H1 (cell line): ENCODE measurements around the gene SCNN1A. TPM values are rescaled to one million over a fixed set of nuclear protein-coding genes. Genes with fewer than 3 reads are reported as not detected.

Experiments
- CTCF ChIA-PET: fragments of 300-600 bp; sonication (Branson Sonifier 250); formaldehyde crosslinking; loops from one replicate; lab custom pipeline; 2021; ENCODE audit not compliant: partially characterized antibody; lab: Charles Lee
- POLR2A ChIA-PET: fragments of 300-600 bp; sonication (Branson Sonifier 250); formaldehyde crosslinking; loops from one replicate; lab custom pipeline; 2021; ENCODE audit warnings: inconsistent platforms; ENCODE audit not compliant: partially characterized antibody; lab: Charles Lee
- DNase-seq, 2 experiments: peaks; one replicate each; pipeline versions ENCODE4 v3.0.0 to v3.0.0-alpha.2; 2010 to 2022; ENCODE audit warnings: low spot score in 2 of 2, low read depth in 1 of 2, mixed read lengths in 1 of 2
- FAIRE-seq: peaks from 2 replicates; lab custom pipeline; 2011; peaks lifted over from hg19 to GRCh38; lab: Jason Lieb, UNC
- H2AFZ ChIP-seq: 2 replicates; pipeline ENCODE4 v1.8.1; 2012; ENCODE audit warnings: low read length, inconsistent platforms
- H2AK5ac ChIP-seq: 2 replicates; pipeline ENCODE4 v1.6.1; 2013; ENCODE audit warnings: low read depth, low read length
- H2BK120ac ChIP-seq: replicated peaks from 2 replicates; pipeline ENCODE3; 2013; ENCODE audit warnings: low read depth, low read length, inconsistent platforms
- H2BK12ac ChIP-seq: 2 replicates; pipeline ENCODE4 v1.6.1; 2013; ENCODE audit warnings: low read depth, low read length
- H2BK15ac ChIP-seq: 2 replicates; pipeline ENCODE4 v1.6.1; 2013; ENCODE audit warnings: low read length
- H2BK20ac ChIP-seq: 2 replicates; pipeline ENCODE4 v1.6.1; 2013; ENCODE audit warnings: low read length
- H2BK5ac ChIP-seq: 2 replicates; pipeline ENCODE4 v1.6.1; 2013; ENCODE audit warnings: low read depth, low read length
- H3K14ac ChIP-seq: 2 replicates; pipeline ENCODE4 v1.6.1; 2013; ENCODE audit warnings: inconsistent platforms; ENCODE audit not compliant: insufficient read length
- H3K18ac ChIP-seq: 2 replicates; pipeline ENCODE4 v1.6.1; 2013; ENCODE audit warnings: low read length; ENCODE audit errors: extremely low read depth
- H3K23ac ChIP-seq: 2 replicates; pipeline ENCODE4 v1.6.1; 2013; ENCODE audit warnings: inconsistent platforms; ENCODE audit not compliant: insufficient read length
- H3K23me2 ChIP-seq: 2 replicates; pipeline ENCODE4 v1.6.1; 2013; ENCODE audit warnings: low read depth, low read length
- H3K27ac ChIP-seq: 2 replicates; pipeline ENCODE4 v1.6.1; 2011; ENCODE audit warnings: low read depth, low read length, inconsistent platforms
- H3K27me3 ChIP-seq, 4 experiments: replicated peaks in 1 of 4; 1 replicate in 1 of 4; 2 replicates in 3 of 4; pipeline versions ENCODE4 v1.6.1 to v1.8.1; 2011 to 2013; ENCODE audit warnings: low read length in 3 of 4, mild to moderate bottlenecking in 3 of 4, inconsistent platforms in 2 of 4, mixed read lengths in 2 of 4, moderate library complexity in 1 of 4; ENCODE audit not compliant: control insufficient read depth in 3 of 4, insufficient read depth in 3 of 4; ENCODE audit errors: extremely low read depth in 1 of 4
- H3K36me3 ChIP-seq, 4 experiments: 2 replicates each; pipeline versions ENCODE4 v1.6.1 to v1.8.1; 2011 to 2013; ENCODE audit warnings: mild to moderate bottlenecking in 4 of 4, low read length in 3 of 4, moderate library complexity in 2 of 4, control low read depth in 1 of 4, inconsistent platforms in 1 of 4; ENCODE audit not compliant: insufficient read depth in 4 of 4, control insufficient read depth in 2 of 4
- H3K4ac ChIP-seq: replicated peaks from 2 replicates; pipeline ENCODE3; 2013; ENCODE audit warnings: low read length, low read depth, mixed read lengths, inconsistent platforms; ENCODE audit not compliant: insufficient read length
- H3K4me1 ChIP-seq, 4 experiments: replicated peaks in 1 of 4; 1 replicate in 1 of 4; 2 replicates in 3 of 4; pipeline versions ENCODE4 v1.6.1 to v1.8.1; 2011 to 2013; ENCODE audit warnings: low read length in 3 of 4, inconsistent platforms in 2 of 4, mixed read lengths in 1 of 4; ENCODE audit not compliant: insufficient read depth in 4 of 4, control insufficient read depth in 3 of 4
- H3K4me2 ChIP-seq, 2 experiments: 2 replicates each; pipeline versions ENCODE4 v1.6.1 to v1.8.1; 2011 to 2013; ENCODE audit warnings: low read depth in 2 of 2, low read length in 2 of 2, control low read depth in 1 of 2, inconsistent platforms in 1 of 2, mild to moderate bottlenecking in 1 of 2; ENCODE audit not compliant: insufficient read depth in 1 of 2
- H3K4me3 ChIP-seq, 4 experiments: fragments of 200-600, 300-600 bp in 1 of 4; sonication (generic), shearing (Covaris generic), sonication (Bioruptor Twin) in 1 of 4; 2 replicates each; pipeline versions ENCODE4 v1.5.1 to v1.8.1; 2011 to 2016; ENCODE audit warnings: low read length in 4 of 4, low read depth in 3 of 4, control low read depth in 2 of 4, inconsistent platforms in 2 of 4, mild to moderate bottlenecking in 2 of 4, mixed read lengths in 1 of 4, moderate library complexity in 1 of 4; ENCODE audit not compliant: insufficient read depth in 2 of 4; ENCODE audit errors: extremely low read depth in 1 of 4
- H3K56ac ChIP-seq: replicated peaks from 2 replicates; pipeline ENCODE3; 2013; ENCODE audit warnings: low read depth, mild to moderate bottlenecking, mixed read lengths, low read length, inconsistent platforms; ENCODE audit not compliant: insufficient read length
- H3K79me1 ChIP-seq: 2 replicates; pipeline ENCODE4 v1.6.1; 2013; ENCODE audit warnings: low read depth, low read length, control low read depth
- H3K79me2 ChIP-seq, 2 experiments: 2 replicates each; pipeline versions ENCODE4 v1.6.1 to v1.8.1; 2012 to 2013; ENCODE audit warnings: low read length in 2 of 2, mild to moderate bottlenecking in 2 of 2, inconsistent platforms in 1 of 2; ENCODE audit not compliant: insufficient read depth in 2 of 2, control insufficient read depth in 1 of 2
- H3K9ac ChIP-seq, 4 experiments: replicated peaks in 1 of 4; 1 replicate in 1 of 4; 2 replicates in 3 of 4; pipeline versions ENCODE4 v1.6.1 to v1.8.1; 2011 to 2013; ENCODE audit warnings: low read depth in 3 of 4, low read length in 3 of 4, control low read depth in 2 of 4, mild to moderate bottlenecking in 2 of 4, moderate library complexity in 2 of 4, inconsistent platforms in 1 of 4; ENCODE audit errors: extremely low read depth in 1 of 4
- H3K9me3 ChIP-seq, 2 experiments: 2 replicates each; pipeline versions ENCODE4 v1.6.1 to v1.8.1; 2012 to 2013; ENCODE audit warnings: mild to moderate bottlenecking in 2 of 2, moderate library complexity in 2 of 2, control low read depth in 1 of 2, inconsistent platforms in 1 of 2, low read depth in 1 of 2, low read length in 1 of 2, mixed read lengths in 1 of 2; ENCODE audit not compliant: insufficient read depth in 2 of 2
- H4K20me1 ChIP-seq, 2 experiments: replicated peaks in 1 of 2; 2 replicates each; pipeline versions ENCODE3 to v1.8.1; 2011 to 2013; ENCODE audit warnings: inconsistent platforms in 2 of 2, low read length in 2 of 2, mild to moderate bottlenecking in 1 of 2; ENCODE audit not compliant: insufficient read depth in 2 of 2, control insufficient read depth in 1 of 2
- H4K5ac ChIP-seq: 2 replicates; pipeline ENCODE4 v1.6.1; 2013; ENCODE audit warnings: low read length, low read depth, mixed read lengths, inconsistent platforms; ENCODE audit not compliant: insufficient read length
- H4K8ac ChIP-seq: 2 replicates; pipeline ENCODE4 v1.8.0; 2013; ENCODE audit warnings: mild to moderate bottlenecking, moderate library complexity, low read length, inconsistent platforms; ENCODE audit not compliant: insufficient read depth; ENCODE audit errors: extremely low read depth
- H4K91ac ChIP-seq: replicated peaks from 2 replicates; pipeline ENCODE3; 2013; ENCODE audit warnings: low read length, mixed read lengths, inconsistent platforms; ENCODE audit not compliant: insufficient read length
- CBX5 ChIP-seq: fragments of 300-800, 300-1000 bp; sonication (generic); IDR thresholded peaks from 2 replicates; pipeline ENCODE4 v1.7.1; 2016; ENCODE audit warnings: antibody characterized with exemption, low read length, low read depth
- E2F6 ChIP-seq: IDR thresholded peaks from 2 replicates; pipeline ENCODE4 v1.6.1; 2012; ENCODE audit warnings: inconsistent platforms
- KDM1A ChIP-seq: fragments of 200-600, 300-600 bp; sonication (generic); IDR thresholded peaks from 2 replicates; pipeline ENCODE4 v1.7.1; 2016; ENCODE audit warnings: mild to moderate bottlenecking, low read length, borderline replicate concordance
- NRF1 ChIP-seq: IDR thresholded peaks from 2 replicates; pipeline ENCODE4 v1.6.1; 2011; ENCODE audit warnings: mild to moderate bottlenecking, low read depth, low read length, improper control_type of control experiment
- TBP ChIP-seq: IDR thresholded peaks from 2 replicates; pipeline ENCODE4 v1.6.1; 2011; ENCODE audit warnings: low read depth, low read length, improper control_type of control experiment
- WGBS, 2 experiments: shearing (Covaris generic) in 1 of 2; methylation state at CpG; one replicate each; pipeline versions ENCODE4 v1.1.6 to v1.1.7; 2013 to 2015; ENCODE audit warnings: low lambda C conversion rate in 2 of 2, mixed read lengths in 2 of 2, inconsistent platforms in 1 of 2, low coverage in 1 of 2, missing lambda C conversion rate in 1 of 2; ENCODE audit not compliant: insufficient replicate concordance in 2 of 2, insufficient coverage in 1 of 2, insufficient read length in 1 of 2; ENCODE audit errors: extremely low coverage in 1 of 2, missing lambda C conversion rate in 1 of 2; 5-methylcytosine and 5-hydroxymethylcytosine counted together
- polyA plus RNA-seq, 7 experiments: library from polyadenylated mRNA; depleted of rRNA in 3 of 7; stranded (reverse) in 5 of 7; unstranded in 2 of 7; fragments of >200 nt in 5 of 7; fragments of 200-250 nt in 2 of 7; gene quantifications; 1 replicate in 5 of 7; 2 replicates in 1 of 7; 4 replicates in 1 of 7; pipeline versions ENCODE4 v1.2.1 to v1.2.3, GENCODE V29; 2011 to 2013; ENCODE audit warnings: missing spikeins in 2 of 7, mixed read lengths in 2 of 7
- total RNA-seq: library from RNA; stranded (reverse); fragmentation: NEBNext Ultra II Directional; extraction: Animal tissue kit (Norgen Biotek cat#: 25700); gene quantifications from 2 replicates; pipeline ENCODE4 v1.2.1, GENCODE V29; 2021

Gene SCNN1A
- total and polyA plus RNA-seq, 2 of the 8 experiments (the other 6 are each of a cell fraction or from before 2014, with no cell fraction given): 85.5 to 156 TPM

GRCh38 chr12:6362403-6362802, 13.0 kb downstream of the SCNN1A start:
- no peak for TF ChIP-seq E2F6
- no peak for TF ChIP-seq CBX5
- TF ChIP-seq KDM1A: 0 out of 2 replicates have a peak, but pooled peaks have one; percentile 21
- TF ChIP-seq NRF1: no peak
- no peak for TF ChIP-seq TBP
- POLR2A ChIA-PET: interaction anchor here (1.2 to 17.2 kb wide), 10 partner anchors 10 to 173 kb away, joined by 3 to 214 read pairs (median 10); partner anchors contain the start of genes GAPDH, SCNN1A, TNFRSF1A and VAMP1
- H4K5ac ChIP-seq: no peak overlapping the region
- H3K23me2 ChIP-seq: peaks cover 2% of the 10 kb centered on the region; the same call in 1 of the 2 replicates
- H2AFZ ChIP-seq: no peak overlapping the region
- no peak overlapping the region; the same call in 1 of the 2 replicates for H3K18ac ChIP-seq
- no peak for DNase-seq
- H3K79me1 ChIP-seq: peaks cover 2% of the 10 kb centered on the region; the same call in 1 of the 2 replicates
- H3K4me2 ChIP-seq: no peak overlapping the region
- H3K27me3 ChIP-seq: no peaks in the 10 kb centered on the region
- no peak overlapping the region for H3K4ac ChIP-seq
- FAIRE-seq: no peak
- no peak overlapping the region for H4K8ac ChIP-seq
- H3K23ac ChIP-seq: no peak overlapping the region
- no peak overlapping the region for H3K4me3 ChIP-seq
- WGBS, 2 experiments: 83% methylated on average over 3 of the region's 3 CpGs; no CpG with 5 or more reads in 1 of the 2 experiments
- no peak overlapping the region for H2AK5ac ChIP-seq
- H3K4me1 ChIP-seq: peaks cover 0 to 3% (median 1%) of the 10 kb centered on the region in 4 experiments; a peak in 3 of 7 replicates
- no peak overlapping the region for H2BK12ac ChIP-seq
- H3K14ac ChIP-seq: no peak overlapping the region
- H3K9me3 ChIP-seq: no peaks in the 10 kb centered on the region
- no peak overlapping the region for H3K27ac ChIP-seq
- no peak overlapping the region for H4K91ac ChIP-seq
- H2BK120ac ChIP-seq: no peak overlapping the region
- no peak overlapping the region for H3K56ac ChIP-seq
- no peak overlapping the region for H2BK15ac ChIP-seq
- peaks cover 0 to 32% (median 14%) of the 10 kb centered on the region in 4 experiments; a peak in 6 of 8 replicates for H3K36me3 ChIP-seq
- no peak overlapping the region for H3K9ac ChIP-seq
- peaks cover 0 to 35% of the 10 kb centered on the region in 2 experiments; a peak in 2 of 4 replicates for H3K79me2 ChIP-seq
- 0 out of 2 replicates have a peak overlapping the region, but pooled peaks have one; percentile 7 for H2BK5ac ChIP-seq
- H4K20me1 ChIP-seq: peaks cover 4 to 7% of the 10 kb centered on the region in 2 experiments
- CTCF ChIA-PET: interaction anchor here (0.7 to 2.2 kb wide), 9 partner anchors 9 to 465 kb away, joined by 3 to 11 read pairs (median 5); no protein-coding TSS in a partner anchor
- no peak overlapping the region for H2BK20ac ChIP-seq
